Measurements from ENCODE around the gene MAPK8IP3.

GRCh38 chr16:1669698-1670097 lies 36.3 kb upstream of the MAPK8IP3 start:
- TF ChIP-seq EZH2phosphoT487 (IDR thresholded peaks at IDR 0.05; ENCODE audit: low read depth) = no peak
- TF ChIP-seq, protein P1, sequence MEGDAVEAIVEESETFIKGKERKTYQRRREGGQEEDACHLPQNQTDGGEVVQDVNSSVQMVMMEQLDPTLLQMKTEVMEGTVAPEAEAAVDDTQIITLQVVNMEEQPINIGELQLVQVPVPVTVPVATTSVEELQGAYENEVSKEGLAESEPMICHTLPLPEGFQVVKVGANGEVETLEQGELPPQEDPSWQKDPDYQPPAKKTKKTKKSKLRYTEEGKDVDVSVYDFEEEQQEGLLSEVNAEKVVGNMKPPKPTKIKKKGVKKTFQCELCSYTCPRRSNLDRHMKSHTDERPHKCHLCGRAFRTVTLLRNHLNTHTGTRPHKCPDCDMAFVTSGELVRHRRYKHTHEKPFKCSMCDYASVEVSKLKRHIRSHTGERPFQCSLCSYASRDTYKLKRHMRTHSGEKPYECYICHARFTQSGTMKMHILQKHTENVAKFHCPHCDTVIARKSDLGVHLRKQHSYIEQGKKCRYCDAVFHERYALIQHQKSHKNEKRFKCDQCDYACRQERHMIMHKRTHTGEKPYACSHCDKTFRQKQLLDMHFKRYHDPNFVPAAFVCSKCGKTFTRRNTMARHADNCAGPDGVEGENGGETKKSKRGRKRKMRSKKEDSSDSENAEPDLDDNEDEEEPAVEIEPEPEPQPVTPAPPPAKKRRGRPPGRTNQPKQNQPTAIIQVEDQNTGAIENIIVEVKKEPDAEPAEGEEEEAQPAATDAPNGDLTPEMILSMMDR (IDR thresholded peaks at IDR 0.05; ENCODE audit: low read depth, low read length) = no peak
